HG02798 (cell line): ENCODE measurements around the gene PPM1L.
"Not testable (repeated sequence)": the region's sequence is repeated elsewhere in the genome, so short reads cannot be mapped to it uniquely, and the experiment has no call there.

Experiments
- ATAC-seq: cut with Tn5 transposase; IDR thresholded peaks from one replicate; pipeline ENCODE4 v1.9.1; 2021; ENCODE audit warnings: mild to moderate bottlenecking; ENCODE audit not compliant: unreplicated experiment, poor library complexity

The PPM1L gene

DNA sequence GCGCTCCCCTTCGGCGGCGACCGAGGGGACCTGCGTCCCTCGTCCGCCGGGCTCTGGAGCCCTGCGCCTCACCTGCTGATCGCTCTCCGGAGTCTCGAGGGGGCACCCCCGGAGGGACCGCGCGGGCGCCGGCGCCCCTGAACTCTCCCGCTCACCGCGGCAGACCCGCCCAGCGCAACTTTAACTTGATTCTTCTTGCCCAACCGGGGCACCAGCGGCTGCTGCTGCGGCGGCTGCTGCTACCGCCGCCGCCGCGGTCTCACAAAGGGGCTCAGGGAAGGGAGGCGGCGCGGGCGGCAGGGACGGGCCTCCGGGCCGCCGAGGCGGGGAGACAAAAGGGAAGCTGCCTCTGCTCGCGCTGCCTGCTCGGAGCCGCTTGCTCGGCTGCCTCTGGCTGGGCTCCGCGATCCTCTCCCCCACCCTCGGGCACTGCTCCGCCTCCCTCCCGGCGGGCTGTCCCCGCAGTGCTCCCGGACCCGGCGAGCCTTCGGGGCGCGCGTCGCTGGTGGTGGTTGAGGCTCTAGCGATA, at the start of gene PPM1L:
TSS of gene PPM1L (plus strand) at position 456 of the 529 bp plus-strand sequence.
- ATAC-seq, result peak; percentile 49

DNA sequence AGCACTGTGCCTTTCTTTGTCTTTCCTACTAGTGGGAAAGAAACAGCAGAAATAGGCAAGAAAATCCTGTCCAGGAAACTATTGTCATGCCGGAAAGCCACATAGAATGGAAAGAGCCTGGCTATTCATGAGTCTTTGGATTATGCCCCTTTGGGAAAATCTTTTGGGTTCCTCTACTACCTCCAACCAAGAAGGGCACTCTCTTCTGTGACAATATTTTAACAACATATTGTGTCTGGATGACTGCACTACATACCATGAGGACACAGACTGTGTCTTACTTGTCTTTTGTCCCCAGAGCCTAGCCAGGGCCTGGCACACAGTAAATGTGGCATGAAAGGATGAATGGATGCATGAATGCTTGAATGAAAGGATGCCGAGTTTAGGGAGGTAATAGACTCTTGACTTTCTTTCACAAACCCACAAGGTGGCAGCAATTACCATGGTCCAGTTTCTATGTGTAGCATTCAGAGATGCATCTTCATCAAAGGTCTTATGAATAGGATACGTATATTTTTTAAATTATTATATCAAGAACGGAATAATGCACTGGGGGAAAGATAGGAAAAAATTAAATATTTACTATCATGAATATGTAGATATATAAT, 48.7 kb upstream of the PPM1L start:
- ATAC-seq, result peak; percentile 69

DNA sequence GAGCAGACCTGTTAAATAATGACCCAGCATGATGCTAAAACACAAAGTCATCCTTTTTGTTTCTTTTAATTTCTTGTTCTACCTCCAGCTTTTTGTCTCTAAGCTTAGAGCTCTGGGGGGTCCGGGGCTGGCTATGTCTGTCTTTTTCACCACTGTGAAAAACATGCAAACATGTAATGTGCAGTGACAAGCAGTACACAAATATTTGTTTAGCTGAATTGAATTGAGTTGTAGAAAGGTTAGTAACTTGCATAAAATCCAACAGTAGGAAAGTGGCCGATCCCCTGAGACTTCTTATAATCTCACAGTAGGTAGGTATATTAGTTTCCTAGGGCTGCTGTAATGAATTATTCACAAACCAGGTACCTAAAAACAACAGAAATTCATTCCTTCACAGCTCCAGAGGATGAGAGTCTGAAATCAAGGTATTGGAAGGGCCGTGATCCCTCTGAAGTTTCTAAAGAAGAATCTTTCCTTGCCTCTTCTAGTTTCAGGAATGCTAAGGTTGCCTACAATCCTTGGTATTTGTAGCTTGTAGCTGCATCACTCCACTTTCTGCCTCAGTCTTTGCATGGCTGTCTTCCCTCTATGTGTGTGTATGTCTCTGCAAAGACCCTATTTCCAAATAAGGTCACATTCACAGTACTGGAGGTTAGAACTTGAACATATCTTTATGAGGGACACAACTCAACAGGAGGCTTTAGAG, 46.4 kb upstream of the PPM1L start:
- ATAC-seq, result no peak

DNA sequence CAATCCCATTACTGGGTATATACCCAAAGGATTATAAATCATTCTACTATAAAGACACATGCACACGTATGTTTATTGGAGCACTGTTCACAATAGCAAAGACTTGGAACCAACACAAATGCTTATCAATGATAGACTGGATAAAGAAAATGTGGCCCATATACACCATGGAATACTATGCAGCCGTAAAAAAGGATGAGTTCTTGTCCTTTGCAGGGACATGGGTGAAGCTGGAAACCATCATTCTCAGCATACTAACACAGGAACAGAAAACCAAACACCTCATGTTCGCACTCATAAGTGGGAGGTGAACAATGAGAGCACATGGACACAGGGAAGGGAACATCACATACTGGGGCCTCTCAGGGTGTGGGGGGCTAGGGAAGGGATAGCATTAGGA, 42.9 kb upstream of the PPM1L start:
- ATAC-seq, result not testable (repeated sequence)

DNA sequence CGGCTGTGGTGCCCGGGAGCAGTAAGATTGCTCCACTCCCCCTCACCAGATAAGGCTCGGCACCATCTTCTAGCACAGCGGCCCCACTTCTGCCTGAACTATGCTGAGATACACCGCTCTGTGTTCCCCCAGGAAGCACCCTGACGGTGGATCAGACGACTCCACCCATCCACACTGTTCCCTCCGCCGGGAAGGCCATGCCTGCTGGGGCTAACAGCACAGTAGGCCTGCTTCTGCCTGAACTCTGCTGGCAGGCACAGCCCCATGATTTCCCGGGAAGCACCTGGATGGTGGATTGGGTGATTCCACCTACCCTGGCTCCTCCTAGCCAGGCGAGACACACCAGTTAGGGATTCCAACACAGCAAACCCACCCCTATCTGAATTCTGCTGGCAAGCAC, 36.3 kb upstream of the PPM1L start:
- no peak for ATAC-seq

DNA sequence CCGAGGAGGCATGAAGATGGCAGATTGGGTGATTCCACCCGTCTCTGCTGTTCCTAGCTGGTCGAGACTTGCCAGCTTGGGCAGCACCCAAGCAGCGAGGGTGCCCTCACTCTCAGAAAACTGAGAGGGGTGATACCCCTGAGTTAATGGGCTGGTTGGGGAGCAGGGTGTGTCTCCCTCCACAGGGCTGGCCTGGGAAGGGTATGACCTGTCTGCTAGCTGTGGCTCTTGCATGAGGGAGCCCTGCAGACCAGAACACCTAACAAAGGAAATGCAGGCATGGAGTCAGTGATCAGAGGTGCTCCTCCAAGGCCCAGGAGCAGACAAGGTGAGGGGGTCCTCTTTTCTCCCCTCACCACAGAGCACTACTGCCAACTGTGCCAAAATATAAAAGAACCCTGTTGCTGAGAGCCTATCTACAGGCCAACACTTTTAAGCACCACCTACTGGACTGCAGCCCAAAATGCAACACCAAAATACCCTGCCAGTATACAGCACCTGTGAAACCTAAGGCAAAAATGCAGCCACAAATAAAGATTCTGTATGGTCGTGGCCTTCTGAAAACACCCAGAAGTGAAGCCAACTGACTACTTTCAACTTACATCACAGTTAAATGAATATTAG, 35.8 kb upstream of the PPM1L start:
- ATAC-seq, result no peak

DNA sequence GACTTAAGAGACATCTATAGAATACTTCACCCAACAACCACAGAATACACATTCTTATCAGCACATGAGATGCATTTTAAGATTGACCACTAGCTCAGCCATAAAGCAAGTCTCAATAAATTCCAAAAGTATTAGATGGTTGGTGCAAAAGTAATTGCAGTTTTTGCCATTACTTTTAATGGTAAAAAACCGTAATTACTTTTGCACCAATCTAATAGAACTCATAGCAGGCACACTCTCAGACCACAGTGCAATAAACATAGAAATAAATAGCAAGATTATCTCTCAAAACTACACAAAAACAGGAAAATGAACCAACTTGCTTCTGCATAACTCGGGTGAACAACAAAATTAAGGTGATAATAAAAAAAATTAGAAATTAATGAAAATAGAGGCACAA, 33.7 kb upstream of the PPM1L start:
- no peak for ATAC-seq

DNA sequence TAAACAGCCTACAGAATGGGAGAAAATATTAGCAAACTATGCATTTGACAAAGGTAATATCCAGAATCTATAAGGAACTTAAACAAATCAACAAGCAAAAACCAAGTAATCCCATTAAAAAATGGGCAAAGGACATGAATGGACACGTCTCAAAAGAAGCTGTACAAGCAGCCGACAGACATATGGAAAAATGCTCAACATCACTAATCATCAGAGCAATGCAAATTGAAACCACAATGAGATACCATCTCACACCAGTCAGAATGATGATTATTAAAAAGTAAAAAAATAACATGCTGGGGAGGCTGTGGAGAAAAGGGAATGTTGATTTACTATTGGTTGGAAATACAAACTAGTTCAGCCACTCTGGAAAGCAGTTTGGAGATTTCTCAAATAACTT, 30.7 kb upstream of the PPM1L start:
- no peak for ATAC-seq

DNA sequence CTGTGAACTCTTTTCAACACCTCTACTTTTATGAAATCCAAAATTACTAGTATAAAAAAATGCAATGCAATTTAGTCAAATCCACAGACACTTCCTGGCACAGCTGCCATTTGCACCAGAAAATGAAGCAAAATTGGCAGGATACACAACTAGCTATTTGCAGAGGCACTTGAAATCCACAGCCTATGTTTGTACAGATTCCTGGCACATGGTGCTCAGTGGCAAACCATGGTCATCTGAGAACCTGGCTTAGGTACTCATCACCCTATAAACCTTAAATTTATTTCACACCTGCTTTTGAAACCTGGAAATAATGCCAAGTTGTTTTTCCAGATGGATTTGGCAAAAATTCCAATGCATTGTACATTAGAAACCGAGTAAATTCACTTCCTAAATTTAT, 20.2 kb upstream of the PPM1L start:
- ATAC-seq, result no peak

DNA sequence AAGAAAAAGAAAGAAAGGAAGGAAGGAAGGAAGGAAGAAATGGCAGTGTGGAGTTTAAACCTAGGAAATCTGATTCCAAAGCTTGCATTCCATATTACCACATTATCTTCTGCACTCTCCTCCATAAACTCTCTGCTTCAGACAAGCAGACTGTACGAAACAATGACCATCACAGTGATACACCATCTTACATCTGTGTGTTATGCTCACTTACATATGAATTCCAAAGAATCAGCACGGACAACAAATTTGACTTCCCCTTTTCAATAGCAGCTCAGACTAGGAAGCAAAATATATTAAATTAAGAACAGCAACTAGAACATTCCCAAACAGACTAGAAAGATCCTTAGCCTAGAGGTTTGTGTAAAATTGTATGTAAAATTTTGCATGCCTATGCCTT, 18.0 kb upstream of the PPM1L start:
- no peak for ATAC-seq

DNA sequence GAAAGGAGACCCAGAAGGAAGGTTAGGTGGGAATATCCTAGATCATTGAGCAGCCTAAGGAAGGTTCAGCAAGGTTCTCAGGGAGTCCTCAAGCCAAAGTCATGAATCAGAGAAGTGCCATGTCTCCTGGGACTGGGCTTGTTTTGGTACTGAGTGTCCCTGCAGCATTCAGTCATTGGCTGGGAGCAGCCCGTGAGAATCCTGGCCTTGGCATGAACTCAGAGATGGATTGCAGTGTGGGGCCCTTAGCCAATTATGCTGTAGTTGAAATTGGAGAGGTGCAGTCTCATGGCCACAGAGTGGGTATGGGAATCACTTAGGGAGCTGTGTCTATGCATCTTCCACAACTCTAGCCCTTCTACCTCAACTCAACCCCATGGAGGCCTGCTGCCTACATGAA, 17.0 kb upstream of the PPM1L start:
- ATAC-seq, result no peak

DNA sequence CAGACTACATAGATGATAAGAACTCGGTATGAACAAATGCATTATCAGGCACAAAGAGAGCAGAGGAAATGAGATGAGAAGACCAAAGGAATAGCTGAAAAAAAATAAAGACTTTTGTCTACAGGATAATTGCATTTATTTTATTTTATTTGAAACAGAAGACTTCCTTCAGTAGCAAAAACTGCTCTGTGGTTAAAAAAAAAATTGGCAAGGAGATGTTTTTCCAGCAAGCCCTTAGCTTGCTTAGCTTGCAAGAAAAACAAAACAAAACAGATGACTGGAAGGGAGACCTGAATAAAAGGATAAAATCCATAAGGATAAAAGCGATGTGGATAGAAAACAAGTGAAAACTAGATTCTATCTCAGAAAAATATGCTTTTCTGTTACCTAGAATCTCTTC, 9.1 kb upstream of the PPM1L start:
- ATAC-seq, result no peak

DNA sequence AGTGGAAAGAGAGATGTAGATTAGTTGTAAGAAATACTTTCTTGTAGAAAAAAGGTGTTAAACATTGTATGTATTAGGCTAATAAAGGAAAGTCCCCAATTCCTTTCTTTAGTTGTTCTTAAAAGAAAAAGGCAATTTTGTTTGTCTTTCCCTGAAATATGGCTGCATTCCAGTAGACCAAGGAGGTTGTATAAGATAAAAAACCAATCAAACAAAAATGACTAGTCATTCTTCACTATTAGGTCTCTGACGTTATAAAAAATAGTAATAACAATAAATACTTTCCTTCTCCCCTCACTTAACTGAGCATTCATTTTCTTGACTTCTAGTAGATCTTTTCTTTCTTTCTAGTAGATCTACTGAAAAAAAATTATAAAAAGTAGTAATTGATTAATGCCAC, 8.6 kb upstream of the PPM1L start:
- ATAC-seq, result no peak

DNA sequence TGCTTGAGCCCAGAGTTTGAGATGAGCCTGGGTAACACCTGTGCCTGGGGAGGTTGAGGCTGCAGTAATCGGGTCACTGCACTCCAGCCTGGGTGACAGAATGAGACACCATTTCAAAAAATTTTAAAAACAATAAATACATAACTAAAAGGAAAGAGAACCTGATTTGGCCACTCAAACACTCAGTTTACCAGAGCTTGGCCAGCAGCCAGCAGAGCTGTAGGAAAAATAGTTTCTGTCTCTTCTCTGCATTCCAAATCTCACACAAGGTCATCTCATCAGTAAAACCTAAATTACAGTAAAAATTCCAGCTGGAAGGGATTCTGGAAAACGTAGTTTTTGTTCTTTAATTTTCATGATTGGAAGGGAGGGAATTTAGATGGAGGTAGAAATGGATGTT, 7.8 kb upstream of the PPM1L start:
- no peak for ATAC-seq

DNA sequence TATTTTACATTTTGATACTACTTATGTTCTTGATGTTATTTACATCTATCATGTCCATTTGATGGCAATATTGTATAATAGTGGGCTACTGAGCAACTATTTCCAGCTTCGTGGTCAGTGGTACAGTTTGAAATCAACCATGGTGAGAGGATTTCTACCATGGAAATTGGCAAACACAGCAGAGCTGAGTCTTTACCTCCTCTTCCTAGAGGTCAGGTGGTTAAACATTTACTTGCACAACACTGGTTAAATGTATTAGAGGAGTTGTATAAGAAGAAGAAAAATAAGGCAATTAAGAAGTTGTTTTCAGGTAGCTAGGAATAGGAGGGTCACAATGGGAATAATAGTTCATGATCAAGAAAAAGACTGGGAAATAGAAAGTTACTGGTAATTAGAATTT, 7.2 kb upstream of the PPM1L start:
- no peak for ATAC-seq

DNA sequence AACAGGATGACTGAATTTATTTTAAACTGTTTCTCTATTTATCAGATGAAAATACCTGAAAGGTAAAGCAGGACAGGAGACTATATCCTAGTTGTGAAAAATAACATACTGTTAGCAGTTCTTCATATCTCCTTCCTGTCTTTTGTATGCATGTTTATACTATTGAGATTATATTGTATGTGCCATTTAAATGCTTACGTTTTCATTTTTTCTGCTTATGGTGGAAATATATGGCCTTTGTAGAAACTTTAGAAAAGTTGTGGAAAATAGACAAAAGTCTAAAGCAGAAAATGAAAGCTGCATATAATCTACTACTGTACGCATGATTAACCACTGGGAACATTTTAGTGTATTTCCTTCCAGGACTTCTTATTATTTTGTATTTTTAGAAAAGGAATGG, 2.1 kb upstream of the PPM1L start:
- no peak for ATAC-seq

DNA sequence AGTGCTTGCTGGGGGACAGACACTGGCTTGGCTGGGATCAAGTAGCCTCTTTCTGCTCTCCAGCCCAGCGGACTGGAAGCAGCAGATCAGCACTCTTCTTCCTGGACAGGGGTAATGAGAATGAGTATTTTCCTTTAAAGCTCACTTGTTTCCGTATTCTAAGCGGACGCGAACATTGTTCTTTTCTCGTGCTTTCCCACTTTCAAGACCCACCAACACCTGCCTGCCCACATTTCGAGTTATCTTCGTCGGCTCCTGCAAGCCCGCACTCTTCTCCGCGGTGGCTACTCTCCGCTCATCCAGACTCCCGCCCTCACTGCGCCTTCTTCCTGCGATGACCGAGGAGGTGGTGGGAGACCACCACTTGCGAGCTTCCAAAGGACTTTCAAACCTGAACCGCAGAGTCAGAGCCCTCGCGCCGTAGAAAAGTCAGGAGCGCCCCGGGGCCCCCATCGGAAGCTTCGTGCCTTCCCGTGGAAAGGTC, 1.6 kb upstream of the PPM1L start:
- no peak for ATAC-seq

DNA sequence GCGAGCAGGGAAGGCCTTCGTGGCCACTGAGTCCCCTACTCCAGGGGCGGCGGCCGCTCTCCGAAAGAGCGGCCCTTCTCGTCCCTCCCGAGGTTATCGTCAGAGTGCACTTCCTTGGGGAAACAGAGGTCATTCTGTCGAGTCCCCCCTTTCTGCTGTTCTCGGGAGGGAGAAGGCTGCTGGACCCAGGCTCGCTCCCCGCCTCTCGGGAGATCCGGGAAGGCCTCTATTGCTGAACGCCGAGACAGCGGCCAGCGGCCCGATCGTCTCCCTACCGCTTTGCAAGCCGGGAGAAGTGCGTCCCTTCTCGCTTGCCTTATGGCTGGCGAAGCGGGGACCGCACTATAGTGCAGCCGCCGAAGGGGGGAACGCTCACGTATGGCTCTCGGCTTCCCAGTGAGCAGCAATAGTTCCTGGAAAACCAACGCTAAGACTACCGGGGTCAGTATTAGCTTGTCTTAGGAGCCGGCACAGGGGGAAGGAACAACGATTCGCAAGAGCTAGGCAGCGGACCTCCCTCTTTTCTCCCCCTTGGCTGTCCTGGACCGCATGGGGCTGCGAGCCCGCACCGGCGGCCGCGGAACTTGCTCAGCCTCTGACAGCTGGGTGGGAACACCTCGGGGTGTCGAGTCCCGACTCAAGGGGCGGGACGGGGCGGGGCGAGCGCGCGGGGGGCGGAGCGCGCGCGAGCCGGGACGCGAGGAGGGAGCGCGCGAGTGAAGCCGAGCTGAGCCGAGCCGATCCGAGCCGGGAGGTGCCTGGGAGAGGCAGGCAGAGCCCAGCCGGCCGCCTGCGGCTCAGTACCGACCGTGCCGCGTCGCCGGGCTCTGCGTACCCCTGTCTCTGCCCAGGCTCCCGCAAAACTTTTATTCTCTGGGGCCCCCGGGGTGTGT, 930 bp upstream of the PPM1L start:
- peak; percentile 91 for ATAC-seq

DNA sequence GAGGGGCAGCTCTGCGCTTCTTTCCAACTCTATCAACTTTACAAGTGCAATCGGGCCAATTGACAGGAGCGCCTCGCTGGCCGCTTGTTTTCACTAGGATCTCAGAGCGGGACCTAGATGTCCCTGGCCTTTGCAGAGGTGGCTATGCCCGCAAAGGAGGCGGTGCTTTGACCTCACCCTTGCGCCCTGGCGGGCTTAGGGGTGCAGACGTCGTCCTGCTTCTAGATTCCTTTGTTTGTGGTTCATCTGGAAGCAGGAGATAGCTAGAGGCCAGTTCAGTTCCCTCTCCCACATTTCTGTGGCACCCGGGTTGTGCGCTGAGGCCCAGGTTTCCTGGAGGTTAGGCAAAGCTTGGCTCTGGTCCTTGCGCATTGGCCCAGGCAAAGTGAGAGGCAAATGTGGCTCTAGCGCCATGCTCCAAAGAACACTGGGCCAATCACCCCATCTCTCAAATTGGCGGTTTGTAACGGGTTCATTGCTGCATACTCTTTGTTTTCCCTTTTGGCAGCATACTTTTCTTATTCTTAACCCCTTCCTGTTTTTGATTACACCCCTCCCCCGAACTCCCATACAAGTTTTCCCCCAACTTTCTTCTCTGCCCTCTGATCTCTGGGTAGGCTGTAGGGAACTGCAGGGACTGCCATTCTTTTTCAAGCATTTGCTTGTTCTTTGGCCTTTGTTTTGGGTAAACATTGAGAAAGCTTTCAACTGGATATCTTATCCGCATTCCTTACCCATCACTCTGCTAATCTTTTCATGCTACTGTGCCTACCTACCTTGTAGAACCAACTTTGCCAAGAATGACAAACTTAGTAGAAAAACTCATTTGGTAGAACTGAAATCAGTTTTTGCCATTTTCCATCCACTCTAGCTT, 1.4 kb downstream of the PPM1L start:
- no peak for ATAC-seq
